Activated CD4-positive, alpha-beta T cell treated with anti-CD3 and anti-CD28 coated beads, Interleukin-2, amount 10 ng/mL, durations not matched to agents 24 days and 14 days (primary cell): ENCODE results near the gene CDC26. TPM values are rescaled to one million over a fixed set of nuclear protein-coding genes. Genes with fewer than 3 reads are reported as not detected.
"Not testable (repeated sequence)": the region's sequence is repeated elsewhere in the genome, so short reads cannot be mapped to it uniquely, and the experiment has no call there.

Source experiments
- DNase-seq: peaks from one replicate; pipeline ENCODE4 v3.0.0; 2022
- H3K27ac Mint-ChIP-seq: one replicate; pipeline ENCODE4 v1.8.0; 2022; ENCODE audit warnings: mild to moderate bottlenecking, mixed read lengths
- H3K27me3 Mint-ChIP-seq: one replicate; pipeline ENCODE4 v1.8.0; 2022; ENCODE audit warnings: mixed read lengths
- H3K36me3 Mint-ChIP-seq: one replicate; pipeline ENCODE4 v1.8.0; 2022; ENCODE audit warnings: low read depth, mild to moderate bottlenecking, mixed read lengths
- H3K4me1 Mint-ChIP-seq: one replicate; pipeline ENCODE4 v1.8.0; 2021; ENCODE audit warnings: mixed read lengths
- H3K4me3 Mint-ChIP-seq: one replicate; pipeline ENCODE4 v1.8.0; 2022; ENCODE audit warnings: mild to moderate bottlenecking, moderate library complexity, mixed read lengths
- H3K9me3 Mint-ChIP-seq: one replicate; pipeline ENCODE4 v1.8.0; 2021; ENCODE audit warnings: mixed read lengths
- intact Hi-C: fragments of 100-400 bp; cut with micrococcal nuclease; formaldehyde crosslinking; loops from one replicate; pipeline ENCODE4 v1.15.1; 2023
- total RNA-seq: library from RNA; stranded (reverse); gene quantifications from 2 replicates; pipeline ENCODE4 v1.2.3, GENCODE V29; 2022

CDC26 gene
- total RNA-seq, 1 donor from 2014 or later, result 52.0 TPM

- Mint-ChIP-seq H3K27ac (peak overlapping the region; percentile 70), H3K4me3 (no peak overlapping the region)
- intact Hi-C loops, result loop anchor here (10.0 kb wide), 1 partner anchor 245 kb away; no protein-coding TSS in a partner anchor
These were observed 5.5 kb downstream of the CDC26 start for GRCh38 chr9:113269871-113270270.

GRCh38 chr9:113269355-113269754 is 6.0 kb downstream of the CDC26 start:
- H3K27me3 Mint-ChIP-seq, result no peaks in the 10 kb centered on the region
- H3K9me3 Mint-ChIP-seq, result no peaks in the 10 kb centered on the region
- peaks cover 48% of the 10 kb centered on the region for H3K36me3 Mint-ChIP-seq
- H3K4me1 Mint-ChIP-seq, result peaks cover 18% of the 10 kb centered on the region
- DNase-seq, result no peak
- peak overlapping the region; percentile 70 for H3K27ac Mint-ChIP-seq
- H3K4me3 Mint-ChIP-seq, result no peak overlapping the region
- intact Hi-C loops, result no loop called here

More at GRCh38 chr9:113269871-113270270, 5.5 kb downstream of the CDC26 start:
- Mint-ChIP-seq H3K4me1 (peaks cover 18% of the 10 kb centered on the region), H3K9me3 (no peaks in the 10 kb centered on the region), H3K36me3 (peaks cover 46% of the 10 kb centered on the region), H3K27me3 (no peaks in the 10 kb centered on the region)
- DNase-seq, result no peak

GRCh38 chr9:113267911-113268566 is 7.3 kb downstream of the CDC26 start:
- Mint-ChIP-seq H3K4me3 (no peak overlapping the region), H3K4me1 (peaks cover 10% of the 10 kb centered on the region), H3K27me3 (no peaks in the 10 kb centered on the region), H3K27ac (no peak overlapping the region), H3K36me3 (peaks cover 46% of the 10 kb centered on the region), H3K9me3 (no peaks in the 10 kb centered on the region)
- intact Hi-C loops, result no loop called here
- DNase-seq, result no peak

GRCh38 chr9:113266174-113266573 is 9.2 kb downstream of the CDC26 start:
- peaks cover 10% of the 10 kb centered on the region for H3K4me1 Mint-ChIP-seq
- H3K27ac Mint-ChIP-seq, result no peak overlapping the region
- intact Hi-C loops, result no loop called here

GRCh38 chr9:113261917-113262671 is 13.3 kb downstream of the CDC26 start:
- Mint-ChIP-seq H3K4me1 (no peaks in the 10 kb centered on the region), H3K9me3 (no peaks in the 10 kb centered on the region), H3K27me3 (no peaks in the 10 kb centered on the region), H3K4me3 (no peak overlapping the region), H3K36me3 (peaks cover 33% of the 10 kb centered on the region), H3K27ac (no peak overlapping the region)
- no peak for DNase-seq
- intact Hi-C loops, result no loop called here

More at GRCh38 chr9:113266174-113266573, 9.2 kb downstream of the CDC26 start:
- no peaks in the 10 kb centered on the region for H3K9me3 Mint-ChIP-seq
- H3K36me3 Mint-ChIP-seq, result peaks cover 40% of the 10 kb centered on the region
- H3K27me3 Mint-ChIP-seq, result no peaks in the 10 kb centered on the region
- no peak overlapping the region for H3K4me3 Mint-ChIP-seq
- no peak for DNase-seq

- no peaks in the 10 kb centered on the region for H3K27me3 Mint-ChIP-seq
- intact Hi-C loops, result no loop called here
These were observed 17.1 kb downstream of the CDC26 start for GRCh38 chr9:113258282-113258681.

GRCh38 chr9:113257863-113258262 is 17.5 kb downstream of the CDC26 start:
- peaks cover 25% of the 10 kb centered on the region for H3K36me3 Mint-ChIP-seq
- no peaks in the 10 kb centered on the region for H3K4me1 Mint-ChIP-seq
- no peak for DNase-seq
- intact Hi-C loops, result no loop called here
- no peaks in the 10 kb centered on the region for H3K27me3 Mint-ChIP-seq
- no peaks in the 10 kb centered on the region for H3K9me3 Mint-ChIP-seq
- no peak overlapping the region for H3K27ac Mint-ChIP-seq
- no peak overlapping the region for H3K4me3 Mint-ChIP-seq

More at GRCh38 chr9:113258282-113258681, 17.1 kb downstream of the CDC26 start:
- no peak for DNase-seq
- Mint-ChIP-seq H3K4me1 (no peaks in the 10 kb centered on the region), H3K36me3 (peaks cover 27% of the 10 kb centered on the region), H3K27ac (no peak overlapping the region), H3K4me3 (no peak overlapping the region), H3K9me3 (no peaks in the 10 kb centered on the region)

- H3K36me3 Mint-ChIP-seq, result peaks cover 21% of the 10 kb centered on the region
- no peaks in the 10 kb centered on the region for H3K9me3 Mint-ChIP-seq
- intact Hi-C loops, result no loop called here
- no peaks in the 10 kb centered on the region for H3K4me1 Mint-ChIP-seq
- no peak overlapping the region for H3K27ac Mint-ChIP-seq
- H3K4me3 Mint-ChIP-seq, result no peak overlapping the region
- H3K27me3 Mint-ChIP-seq, result no peaks in the 10 kb centered on the region
- DNase-seq, result no peak
These were observed 19.9 kb downstream of the CDC26 start for GRCh38 chr9:113255438-113255837.

GRCh38 chr9:113254991-113255390 is 20.4 kb downstream of the CDC26 start:
- Mint-ChIP-seq H3K4me3 (no peak overlapping the region), H3K4me1 (no peaks in the 10 kb centered on the region), H3K27ac (no peak overlapping the region)

GRCh38 chr9:113250807-113251206 is 24.6 kb downstream of the CDC26 start:
- DNase-seq, result no peak
- Mint-ChIP-seq H3K9me3 (peaks cover 5% of the 10 kb centered on the region), H3K27ac (no peak overlapping the region), H3K36me3 (peaks cover 9% of the 10 kb centered on the region), H3K27me3 (no peaks in the 10 kb centered on the region), H3K4me3 (no peak overlapping the region), H3K4me1 (no peaks in the 10 kb centered on the region)
- intact Hi-C loops, result no loop called here

More at GRCh38 chr9:113254991-113255390, 20.4 kb downstream of the CDC26 start:
- peaks cover 17% of the 10 kb centered on the region for H3K36me3 Mint-ChIP-seq
- intact Hi-C loops, result no loop called here
- no peaks in the 10 kb centered on the region for H3K27me3 Mint-ChIP-seq
- DNase-seq, result no peak
- H3K9me3 Mint-ChIP-seq, result no peaks in the 10 kb centered on the region

GRCh38 chr9:113249661-113250060 is 25.7 kb downstream of the CDC26 start:
- H3K4me3 Mint-ChIP-seq, H3K27me3 Mint-ChIP-seq, intact Hi-C loops, H3K36me3 Mint-ChIP-seq, H3K9me3 Mint-ChIP-seq, DNase-seq, H3K4me1 Mint-ChIP-seq, H3K27ac Mint-ChIP-seq: not testable (repeated sequence)

GRCh38 chr9:113247640-113248039 is 27.7 kb downstream of the CDC26 start:
- peaks cover 3% of the 10 kb centered on the region for H3K4me1 Mint-ChIP-seq
- no peak for DNase-seq
- H3K36me3 Mint-ChIP-seq, result peaks cover 9% of the 10 kb centered on the region
- H3K4me3 Mint-ChIP-seq, result no peak overlapping the region
- intact Hi-C loops, result no loop called here
- H3K27me3 Mint-ChIP-seq, result no peaks in the 10 kb centered on the region
- no peak overlapping the region for H3K27ac Mint-ChIP-seq
- peaks cover 5% of the 10 kb centered on the region for H3K9me3 Mint-ChIP-seq

GRCh38 chr9:113246928-113247327 is 28.4 kb downstream of the CDC26 start:
- no peaks in the 10 kb centered on the region for H3K27me3 Mint-ChIP-seq
- peaks cover 3% of the 10 kb centered on the region for H3K4me1 Mint-ChIP-seq
- peaks cover 9% of the 10 kb centered on the region for H3K36me3 Mint-ChIP-seq
- no peak overlapping the region for H3K27ac Mint-ChIP-seq
- intact Hi-C loops, result no loop called here
- H3K9me3 Mint-ChIP-seq, result peaks cover 5% of the 10 kb centered on the region
- no peak for DNase-seq
- H3K4me3 Mint-ChIP-seq, result no peak overlapping the region

- Mint-ChIP-seq H3K36me3 (peaks cover 9% of the 10 kb centered on the region), H3K4me3 (no peak overlapping the region), H3K27ac (no peak overlapping the region), H3K9me3 (peaks cover 5% of the 10 kb centered on the region), H3K27me3 (no peaks in the 10 kb centered on the region), H3K4me1 (peaks cover 3% of the 10 kb centered on the region)
- DNase-seq, result no peak
- intact Hi-C loops, result no loop called here
These were observed 29.5 kb downstream of the CDC26 start for GRCh38 chr9:113245894-113246293.
